Iris pigment epithelial cell (primary cell): ENCODE results near the gene CPED1.

Experiments
- DNase-seq: peaks from one replicate; pipeline ENCODE4 v3.0.0-alpha.2; 2011; ENCODE audit warnings: low read depth

CPED1 gene

GRCh38 chr7:121323515-121324302, 335.2 kb downstream of the CPED1 start:
- no peak for DNase-seq

GRCh38 chr7:121327671-121328070, 339.2 kb downstream of the CPED1 start:
- no peak for DNase-seq

- DNase-seq, result no peak
These were observed 340.1 kb downstream of the CPED1 start, which contains the start of gene WNT16 for GRCh38 chr7:121328508-121329190. Gene WNT16 (plus strand): TSS chr7:121329000. CDS start chr7:121329293, 293 bp downstream.

GRCh38 chr7:121329191-121330052, 340.9 kb downstream of the CPED1 start:
- DNase-seq, result no peak

GRCh38 chr7:121330053-121330833, 341.7 kb downstream of the CPED1 start:
- no peak for DNase-seq

- DNase-seq, result no peak
These were observed 342.5 kb downstream of the CPED1 start for GRCh38 chr7:121331048-121331447.

- DNase-seq, result no peak
These were observed 343.1 kb downstream of the CPED1 start for GRCh38 chr7:121331574-121331973.

- DNase-seq, result no peak
These were observed 345.9 kb downstream of the CPED1 start for GRCh38 chr7:121334376-121334775.

- DNase-seq, result no peak
These were observed 346.6 kb downstream of the CPED1 start for GRCh38 chr7:121334875-121335648.

GRCh38 chr7:121336579-121336978, 348.1 kb downstream of the CPED1 start:
- DNase-seq, result no peak

- DNase-seq, result peak; percentile 50
These were observed 348.9 kb downstream of the CPED1 start for GRCh38 chr7:121337398-121337797.

GRCh38 chr7:121339082-121339481, 350.6 kb downstream of the CPED1 start:
- no peak for DNase-seq

GRCh38 chr7:121341933-121342332, 353.4 kb downstream of the CPED1 start:
- peak; percentile 55 for DNase-seq

- no peak for DNase-seq
These were observed 354.1 kb downstream of the CPED1 start for GRCh38 chr7:121342631-121343030.

- DNase-seq, result peak; percentile 55
These were observed 354.8 kb downstream of the CPED1 start for GRCh38 chr7:121343302-121343701.

GRCh38 chr7:121344093-121344492, 355.6 kb downstream of the CPED1 start:
- DNase-seq, result peak; percentile 53

- DNase-seq, result no peak
These were observed 356.0 kb downstream of the CPED1 start for GRCh38 chr7:121344497-121344896.
